HTR-8/SVneo (cell line): ENCODE data around the gene ACIN1.

Experiments
- DNase-seq: peaks from one replicate; pipeline ENCODE4 v3.0.0; 2011; ENCODE audit warnings: low spot score, mixed read lengths; ENCODE audit not compliant: insufficient read length
- FAIRE-seq: peaks from 2 replicates; lab custom pipeline; 2011; peaks lifted over from hg19 to GRCh38; lab: Jason Lieb, UNC

Gene ACIN1

DNA sequence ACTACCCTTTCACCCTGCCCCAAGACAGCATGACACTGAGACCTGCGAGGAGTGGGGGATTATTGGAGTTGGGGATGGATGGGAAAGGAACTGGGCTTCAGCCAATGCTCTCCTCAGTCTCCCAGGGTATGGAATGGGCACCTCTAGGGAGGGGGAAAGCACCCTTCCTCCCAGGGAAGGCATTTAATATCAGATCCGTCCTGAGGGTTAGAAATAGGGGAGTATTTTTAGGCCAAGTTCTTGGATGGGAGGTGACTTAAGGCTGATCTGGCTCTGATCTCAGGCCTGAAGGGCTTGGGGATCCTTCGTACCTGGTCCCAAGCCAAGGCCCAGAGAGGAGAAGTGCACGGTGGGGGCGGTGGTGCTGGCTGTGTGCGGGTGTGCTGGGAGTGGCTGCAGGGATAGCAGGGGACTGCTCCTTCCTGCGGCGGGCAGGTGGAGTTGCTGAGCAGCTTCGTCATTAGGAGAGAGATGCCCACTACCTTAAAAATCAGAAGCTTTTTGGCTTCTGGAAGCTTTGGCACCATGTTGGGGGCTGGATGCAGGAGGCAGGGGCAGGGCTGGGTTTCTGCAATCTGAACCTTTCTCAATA, 31.1 kb upstream of the ACIN1 start:
- DNase-seq = no peak
- FAIRE-seq = no peak

DNA sequence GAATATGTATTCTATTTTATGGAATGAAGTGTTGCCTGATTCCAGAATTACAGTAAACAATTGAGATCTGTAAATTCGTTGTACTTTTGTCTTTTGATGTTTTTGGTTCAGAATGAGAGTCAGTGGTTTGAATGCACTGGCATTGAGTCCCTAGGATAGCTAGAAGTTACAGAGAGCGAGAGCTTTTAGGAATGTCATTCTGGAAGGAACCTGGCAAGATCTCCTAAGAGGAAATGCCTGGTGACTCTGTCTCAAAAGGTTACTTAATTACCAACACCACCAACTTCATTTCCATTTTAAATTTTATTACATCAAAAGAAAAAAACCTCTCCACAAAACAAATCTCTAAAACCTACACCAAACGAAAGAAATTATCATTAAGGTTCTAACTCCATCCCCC, 30.1 kb upstream of the ACIN1 start:
- no peak for FAIRE-seq
- DNase-seq = no peak

GRCh38 chr14:23124337-23124954, 29.5 kb upstream of the ACIN1 start:
- DNase-seq (no peak), FAIRE-seq (no peak)

DNA sequence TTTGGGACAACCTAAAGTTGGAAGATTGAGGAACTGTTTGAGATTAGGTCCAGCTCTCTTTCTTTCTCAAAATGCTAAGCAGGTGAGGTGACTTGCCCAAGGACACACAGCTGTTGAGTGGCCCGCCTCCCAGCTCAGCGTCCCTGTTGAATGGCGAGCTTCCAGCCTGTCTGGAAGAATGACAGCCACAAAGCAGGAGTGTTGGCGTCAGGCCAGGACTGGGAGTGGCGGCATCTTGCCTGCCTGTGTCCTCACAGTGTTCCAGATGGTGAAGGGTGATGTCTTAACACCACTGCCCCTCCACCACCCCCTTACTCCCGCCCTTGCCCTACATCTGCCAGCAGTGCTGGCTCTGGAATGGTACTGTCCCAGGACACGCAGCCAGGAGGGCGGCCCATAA, 28.5 kb upstream of the ACIN1 start:
- DNase-seq (no peak), FAIRE-seq (no peak)

DNA sequence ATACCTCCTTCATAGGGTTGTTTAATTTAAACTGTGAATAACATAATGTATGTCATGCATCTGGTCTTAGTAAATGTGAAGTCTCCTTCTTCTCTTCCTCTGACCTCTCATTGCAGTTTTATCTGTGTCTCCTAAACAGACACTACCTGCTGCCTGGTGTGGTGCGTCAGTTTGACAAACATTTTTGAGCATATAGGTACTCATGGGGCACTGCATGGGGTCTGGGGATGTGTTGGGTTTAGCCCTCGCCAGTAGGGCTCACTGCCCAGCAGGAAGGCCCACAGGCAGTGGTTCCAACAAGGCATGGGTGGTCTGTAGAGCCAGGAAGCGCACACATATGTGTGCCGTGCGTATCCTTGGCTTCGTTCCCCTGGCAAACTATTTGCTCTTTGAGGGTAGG, 27.1 kb upstream of the ACIN1 start:
- DNase-seq (no peak), FAIRE-seq (no peak)

DNA sequence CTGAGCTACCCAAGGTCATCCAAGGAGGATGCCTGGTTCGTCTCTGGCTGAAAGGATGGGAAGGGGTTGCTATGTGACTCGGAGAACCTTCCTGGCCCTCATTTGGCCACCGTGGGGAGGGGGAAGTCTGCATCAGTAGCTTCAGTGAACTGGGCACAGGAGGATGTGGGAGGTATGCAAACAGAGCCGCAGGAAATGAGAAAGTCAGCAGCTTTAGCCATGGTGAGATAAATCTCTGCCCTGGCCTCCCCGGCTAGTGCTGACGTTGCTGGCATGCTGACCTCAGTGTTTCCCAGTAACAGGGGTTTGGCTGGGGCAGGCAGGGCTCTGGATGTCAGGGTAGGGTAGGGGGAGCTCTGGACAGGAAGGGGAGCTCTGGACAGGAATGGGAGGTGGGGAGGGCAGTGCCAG, 26.4 kb upstream of the ACIN1 start:
- DNase-seq (peak; percentile 24), FAIRE-seq (no peak)

DNA sequence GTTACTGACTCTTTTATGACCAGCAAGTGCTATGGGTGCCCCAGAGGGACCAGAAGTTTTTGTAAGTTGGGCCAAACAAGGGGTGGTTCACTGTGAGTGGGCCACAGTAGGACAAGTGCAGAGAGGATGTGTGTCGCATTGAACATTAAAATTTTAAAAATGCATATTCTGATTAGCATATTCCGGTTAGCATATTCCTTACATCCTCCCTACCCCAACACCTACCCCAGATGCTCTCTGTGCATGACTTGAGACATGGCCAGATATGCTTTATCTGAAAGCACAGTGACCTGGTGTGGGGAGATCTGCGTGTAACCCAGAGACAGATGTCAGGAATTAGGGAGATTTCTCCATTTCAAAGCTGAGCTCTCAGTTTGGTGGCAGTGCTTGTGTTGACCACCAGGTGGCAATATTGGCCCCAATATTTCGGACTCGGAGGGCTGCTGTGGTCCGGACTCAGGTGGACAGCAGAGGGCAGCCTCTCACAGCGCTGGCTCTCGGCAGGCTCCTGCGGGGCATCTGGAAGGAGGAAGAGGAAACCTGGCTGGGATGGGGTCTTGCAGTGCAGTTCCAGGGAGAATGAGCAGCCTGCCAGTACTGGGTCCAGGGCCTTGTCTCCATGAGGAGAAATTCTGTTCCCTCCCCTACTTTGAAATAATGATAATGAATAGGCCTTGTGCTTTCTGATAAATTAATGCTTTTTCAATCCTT, 25.8 kb upstream of the ACIN1 start:
- DNase-seq (peak; percentile 80), FAIRE-seq (no peak)

DNA sequence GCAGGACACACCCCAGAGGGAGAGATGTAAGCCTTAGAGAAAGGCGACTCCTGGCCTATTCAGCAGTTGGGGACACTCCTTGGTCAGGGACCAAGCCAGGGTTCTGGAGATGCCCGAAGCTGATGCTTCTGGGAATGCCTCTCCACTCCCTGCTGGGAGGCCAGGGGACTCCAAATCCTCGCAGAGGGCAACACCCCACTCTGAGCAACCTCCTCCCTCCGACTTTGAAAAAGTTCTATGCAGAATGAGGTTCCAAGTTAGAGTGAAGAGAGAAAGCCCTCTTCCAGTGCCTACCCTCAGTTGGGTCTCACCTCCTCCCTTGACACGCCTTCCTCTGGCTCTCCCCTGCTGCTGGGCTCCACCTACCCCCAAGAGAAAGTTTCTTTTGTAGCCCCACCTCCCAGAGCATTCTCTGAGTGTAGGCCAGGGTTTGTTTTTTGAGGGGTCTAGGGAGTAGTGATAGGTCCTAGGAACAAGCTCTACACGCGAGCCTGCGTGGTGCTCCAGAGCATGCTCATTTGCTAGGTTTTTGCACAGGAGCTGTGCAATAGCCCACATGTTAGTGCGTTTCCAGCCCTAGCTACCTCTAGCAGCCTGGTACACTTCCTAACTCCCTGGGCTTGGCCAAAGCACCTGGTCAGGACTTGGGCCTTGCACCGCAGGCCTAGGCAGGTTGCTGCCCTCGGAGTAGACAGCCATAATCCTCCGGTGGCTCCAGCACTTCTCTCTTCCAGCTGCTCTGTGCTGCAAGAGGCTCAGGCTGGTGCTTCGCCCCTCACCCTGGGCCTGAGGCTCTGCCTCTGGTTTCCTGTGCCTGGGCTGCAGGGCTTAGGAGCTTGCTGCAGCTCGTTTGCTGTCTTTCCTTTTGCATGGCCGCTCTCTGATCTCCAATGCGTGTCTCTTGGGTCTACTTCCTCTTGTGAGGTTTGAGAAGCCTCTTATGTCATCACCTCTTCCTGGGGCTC, 24.7 kb upstream of the ACIN1 start:
- FAIRE-seq (no peak), DNase-seq (no peak)

DNA sequence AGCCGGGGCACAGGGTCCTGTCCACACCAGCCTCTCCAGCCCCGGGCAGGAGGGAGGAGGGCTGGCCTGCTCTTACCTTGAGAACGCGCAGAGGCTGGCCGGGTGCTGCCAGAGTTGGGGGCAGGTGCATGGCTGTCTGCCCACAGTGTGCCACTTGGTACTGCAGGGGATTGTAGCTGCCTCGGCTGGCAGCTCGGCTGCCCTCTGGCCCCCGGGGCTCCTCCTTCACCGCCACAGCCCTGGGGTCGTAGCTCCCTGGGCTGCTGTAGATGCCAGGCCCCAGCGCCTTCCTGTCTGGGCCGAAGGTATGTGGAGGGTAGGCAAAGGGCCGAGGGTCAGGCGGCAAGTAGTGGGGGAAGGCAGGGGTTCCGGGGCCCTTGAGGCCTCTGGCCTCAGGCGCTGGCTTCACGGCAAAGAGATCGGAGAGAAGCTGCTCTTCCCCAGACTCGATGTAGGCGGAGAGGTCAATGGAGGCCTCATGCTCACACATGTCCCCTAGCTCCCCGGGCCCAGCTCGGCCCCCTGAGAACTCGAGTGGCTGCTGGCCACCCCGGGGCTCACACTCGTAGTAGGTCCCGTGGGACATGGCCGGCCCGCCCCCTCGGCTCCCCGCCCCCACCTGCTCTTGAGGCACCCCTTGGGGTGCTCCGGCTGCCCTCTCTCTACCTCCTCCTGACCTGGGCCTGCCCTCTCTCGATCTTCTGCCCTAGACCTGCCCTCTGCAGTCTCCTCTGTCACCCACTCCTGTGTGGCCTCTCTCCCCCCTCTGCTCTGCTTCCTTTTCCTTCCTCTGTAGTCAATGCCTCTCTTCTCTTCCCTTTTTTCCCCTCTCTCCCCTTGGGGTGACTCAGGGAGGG, 23.8 kb upstream of the ACIN1 start, which contains the start of gene CEBPE:
CEBPE (minus strand) TSS at position 750 of the 857 bp plus-strand sequence; CDS start at position 586, 164 bp downstream.
- no peak for FAIRE-seq
- DNase-seq = no peak

DNA sequence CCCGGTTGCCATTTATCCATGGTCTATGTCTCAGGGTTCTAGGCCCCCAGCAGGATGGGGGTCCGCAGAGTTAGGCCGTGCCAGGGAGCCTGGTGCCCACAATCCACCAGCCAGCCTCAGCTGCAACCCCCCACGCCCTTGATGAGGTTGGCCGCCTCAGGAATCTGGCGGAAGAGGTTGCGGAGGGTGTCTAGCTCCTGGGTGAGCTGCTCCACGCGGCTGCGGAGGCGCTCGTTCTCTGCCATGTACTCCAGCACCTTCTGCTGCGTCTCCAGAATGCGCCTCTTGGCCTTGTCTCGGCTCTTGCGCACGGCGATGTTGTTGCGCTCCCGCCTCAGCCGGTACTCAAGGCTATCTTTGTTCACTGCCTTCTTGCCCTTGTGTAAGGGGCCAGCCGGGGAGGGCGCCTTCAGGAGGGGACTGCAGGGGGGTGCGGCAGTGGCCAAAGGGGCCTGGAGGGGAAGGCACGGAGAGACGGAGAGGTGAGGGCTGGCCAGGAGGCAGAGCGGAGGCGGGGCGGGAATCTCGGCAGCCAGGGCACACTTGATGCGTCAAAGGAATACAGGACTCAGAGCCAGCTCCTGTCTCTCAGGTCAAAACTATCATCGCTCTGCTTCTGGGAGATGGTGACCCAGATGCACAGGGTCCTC, 22.6 kb upstream of the ACIN1 start:
- DNase-seq = no peak
- no peak for FAIRE-seq

DNA sequence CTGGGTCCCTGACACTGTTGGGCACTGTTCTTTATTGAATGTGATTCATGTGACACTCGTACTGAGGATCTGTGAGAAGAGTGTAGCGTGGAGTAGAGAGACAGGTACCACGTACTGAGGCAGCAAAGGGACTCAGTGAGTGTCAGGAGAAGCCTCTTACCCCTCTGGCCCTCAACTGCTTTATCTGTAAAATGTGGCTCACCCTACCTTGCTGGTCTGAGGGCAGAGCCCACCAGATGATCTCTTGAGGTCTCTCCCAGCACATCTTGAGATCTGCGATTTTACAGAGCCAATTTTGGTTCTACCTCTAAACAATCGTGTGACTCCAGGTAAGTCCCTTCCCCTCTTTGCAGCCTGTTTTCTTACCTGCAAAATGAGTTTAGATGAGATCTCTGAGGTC, 21.0 kb upstream of the ACIN1 start:
- DNase-seq (no peak), FAIRE-seq (no peak)

GRCh38 chr14:23115039-23115731, 20.2 kb upstream of the ACIN1 start:
- DNase-seq = peak; percentile 84

DNA sequence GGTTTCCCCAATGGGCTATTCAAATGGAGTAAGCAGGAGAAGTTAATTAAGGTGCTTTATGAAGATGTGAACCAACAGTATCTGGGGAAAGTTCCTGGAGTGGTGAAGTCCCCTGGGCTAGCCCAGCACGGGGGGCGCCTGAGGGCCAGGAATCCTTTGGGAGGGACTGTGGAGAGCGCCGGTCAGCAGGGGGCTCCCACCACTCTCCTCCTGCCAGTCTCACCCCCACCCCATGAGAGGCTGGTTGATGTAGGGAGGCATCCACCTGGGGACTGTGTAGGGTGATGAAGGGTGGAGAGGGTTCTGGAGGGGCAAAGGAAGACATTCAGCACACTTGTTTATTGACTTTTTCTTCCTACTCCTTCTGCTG, 19.7 kb upstream of the ACIN1 start:
- no peak for DNase-seq
- FAIRE-seq = no peak

More at GRCh38 chr14:23115039-23115731, 20.2 kb upstream of the ACIN1 start:
- no peak for FAIRE-seq

- no peak for FAIRE-seq
- DNase-seq = no peak
These were observed 19.2 kb upstream of the ACIN1 start for GRCh38 chr14:23114120-23114458.

DNA sequence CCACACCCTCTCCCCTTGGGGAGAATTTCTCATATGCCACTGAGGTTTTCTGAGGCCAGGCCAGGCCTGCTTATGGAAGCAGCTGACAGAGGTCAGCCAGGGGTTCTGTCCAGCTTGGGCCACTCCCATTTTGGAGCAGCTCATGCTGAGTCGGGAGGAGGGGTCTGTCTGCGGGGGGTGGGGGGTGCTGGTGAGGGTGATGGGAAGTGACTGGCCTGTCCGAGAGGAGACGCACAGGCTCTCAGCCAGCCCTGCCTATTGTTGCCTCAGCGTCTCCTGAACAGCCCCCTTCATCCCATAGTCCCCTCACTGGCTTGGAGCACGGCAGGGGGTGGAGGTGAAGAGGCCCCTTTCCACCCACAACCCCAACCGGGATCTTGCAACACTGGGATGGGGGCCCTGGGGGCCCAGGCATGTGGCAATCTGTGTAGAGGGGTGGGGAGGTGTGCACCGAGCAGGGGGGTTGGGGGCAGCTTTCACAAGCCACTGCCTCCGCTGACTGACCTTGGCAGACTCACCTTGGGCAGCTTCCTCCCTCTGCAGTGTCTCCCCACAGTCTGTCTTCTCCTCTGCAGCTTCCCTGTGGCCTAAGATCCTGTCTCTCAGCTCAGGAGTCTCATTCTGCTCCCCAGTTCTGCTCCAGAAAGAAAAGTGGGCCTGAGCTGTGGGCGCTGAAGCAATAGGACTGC, 18.6 kb upstream of the ACIN1 start:
- DNase-seq = no peak
- no peak for FAIRE-seq

DNA sequence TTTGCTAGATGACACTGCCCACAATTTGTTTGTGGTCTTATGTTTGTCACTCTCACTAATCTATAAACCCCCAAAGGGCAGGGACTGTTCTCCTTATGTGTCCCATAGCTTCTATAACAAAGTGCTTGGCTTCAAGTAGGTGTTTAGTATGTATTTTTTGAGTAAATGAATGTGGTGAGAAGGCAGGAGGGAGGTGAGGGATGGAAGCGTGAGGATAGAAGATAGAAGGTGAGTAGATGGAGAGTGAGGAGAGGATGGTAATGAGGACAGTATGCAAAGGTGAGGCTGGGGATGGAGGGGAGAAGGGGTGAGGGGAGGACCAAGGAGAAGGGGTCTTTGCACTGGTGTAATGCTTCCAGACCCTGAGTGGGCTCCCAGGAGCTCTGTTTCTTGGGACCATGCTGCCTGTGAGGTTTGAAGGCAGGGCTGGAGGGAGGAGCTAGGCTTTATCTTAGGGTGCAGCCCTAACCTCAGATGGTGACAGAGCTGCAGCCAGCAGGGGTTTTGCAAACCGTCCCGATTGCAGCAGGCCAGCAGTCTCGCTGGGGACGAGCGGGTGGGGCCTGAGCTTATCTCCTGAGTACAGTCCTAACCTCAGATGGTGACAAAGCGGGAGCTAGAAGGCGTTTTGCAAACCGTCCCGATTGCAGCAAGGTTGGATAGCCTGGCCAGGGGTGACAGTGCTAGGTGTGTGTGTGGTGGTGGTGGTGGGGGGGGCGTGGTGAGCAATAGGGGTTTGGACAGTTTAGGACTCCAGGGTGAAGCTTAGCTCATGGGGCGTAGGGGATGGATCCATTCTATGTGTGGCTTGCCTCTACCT, 17.6 kb upstream of the ACIN1 start:
- no peak for DNase-seq

More for the DNA sequence above, 17.6 kb upstream of the ACIN1 start:
- no peak for FAIRE-seq
